Thyroid gland (tissue), 4 donors: Measurements from ENCODE around the gene SCAMP4. TPM values are rescaled to one million over a fixed set of nuclear protein-coding genes. Genes with fewer than 3 reads are reported as not detected.

Experiments used
- DNase-seq, 2 donors: peaks; one replicate each; pipeline ENCODE4 v3.0.0-alpha.2; 2019
- H3K27ac ChIP-seq, 3 donors: fragments of 200-600 bp; sonication (generic); 1 replicate in 2 of 3; 2 replicates in 1 of 3; pipeline ENCODE4 v1.5.1; 2016 to 2019; ENCODE audit warnings: mild to moderate bottlenecking in 1 of 3, moderate library complexity in 1 of 3
- H3K27me3 ChIP-seq: fragments of 200-600 bp; sonication (generic); one replicate; pipeline ENCODE4 v1.5.1; 2019
- H3K36me3 ChIP-seq, 2 donors: fragments of 200-600 bp; sonication (generic); one replicate each; pipeline ENCODE4 v1.5.1; 2016 to 2019
- H3K4me1 ChIP-seq, 2 donors: fragments of 200-600 bp; sonication (generic); one replicate each; pipeline ENCODE4 v1.5.1; 2017 to 2019
- H3K4me3 ChIP-seq, 3 donors: fragments of 200-600 bp; sonication (generic); replicated peaks in 1 of 3; 1 replicate in 2 of 3; 2 replicates in 1 of 3; pipeline ENCODE4 v1.5.1; 2016; ENCODE audit warnings: mild to moderate bottlenecking in 1 of 3
- H3K9me3 ChIP-seq: fragments of 200-600 bp; sonication (generic); one replicate; pipeline ENCODE4 v1.5.1; 2017
- POLR2A ChIP-seq, 2 donors: fragments of 450-650 bp; IDR thresholded peaks; one replicate each; pipeline ENCODE4 v1.6.1; 2017; ENCODE audit warnings: antibody characterized with exemption in 2 of 2, mild to moderate bottlenecking in 2 of 2, moderate library complexity in 1 of 2
- WGBS, 2 donors: methylation state at CpG; one replicate each; pipeline ENCODE4 v1.1.5; 2017; 5-methylcytosine and 5-hydroxymethylcytosine counted together
- intact Hi-C: fragments of 100-400 bp; cut with DNase I; formaldehyde crosslinking; loops from one replicate; pipeline ENCODE4 v1.15.1; 2023
- total RNA-seq, 4 donors: library from RNA; depleted of rRNA; stranded (reverse); fragments of >200 nt; gene quantifications; one replicate each; pipeline ENCODE4 v1.2.3, GENCODE V29; 2016
- TF ChIP-seq, protein P1 (sequence below), 6 experiments: fragments of 200-600 bp in 3 of 6; fragments of 450-650 bp in 3 of 6; sonication (generic) in 3 of 6; IDR thresholded peaks; one replicate each; pipeline ENCODE4 v1.5.1; 2016 to 2019; ENCODE audit warnings: antibody characterized with exemption in 6 of 6, mild to moderate bottlenecking in 2 of 6, inconsistent platforms in 1 of 6, moderate library complexity in 1 of 6

SCAMP4 gene
- total RNA-seq, 4 donors from 2014 or later: 69.5 to 269 (median 137) TPM

DNA sequence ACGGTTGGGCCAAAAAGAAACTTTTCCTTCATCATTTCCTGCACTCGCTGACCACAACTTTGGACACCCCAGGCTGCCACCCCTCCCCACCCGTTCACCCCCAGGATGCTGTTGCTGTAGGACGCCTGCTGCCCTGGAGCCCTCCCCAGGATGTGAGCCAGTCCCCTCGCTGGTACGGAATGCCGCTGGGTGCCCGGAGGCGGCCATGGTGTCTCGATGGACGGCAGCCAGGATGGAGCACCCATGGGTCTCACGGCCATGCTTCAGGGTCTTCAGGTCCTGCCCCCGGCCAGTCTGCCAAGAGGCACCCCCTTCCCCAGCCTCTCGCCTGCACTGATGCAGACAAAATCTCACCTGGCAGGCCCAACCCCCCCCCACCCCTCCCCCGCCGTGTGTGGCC, 20.3 kb downstream of the SCAMP4 start:
- H3K27me3 ChIP-seq: no peaks in the 10 kb centered on the region
- H3K36me3 ChIP-seq: peaks cover 25 to 28% of the 10 kb centered on the region in 2 donors
- 92 to 93% methylated on average over 15 to 16 of the region's 16 CpGs for WGBS, 2 donors
- H3K4me3 ChIP-seq: no peak overlapping the region
- TF ChIP-seq, protein P1, sequence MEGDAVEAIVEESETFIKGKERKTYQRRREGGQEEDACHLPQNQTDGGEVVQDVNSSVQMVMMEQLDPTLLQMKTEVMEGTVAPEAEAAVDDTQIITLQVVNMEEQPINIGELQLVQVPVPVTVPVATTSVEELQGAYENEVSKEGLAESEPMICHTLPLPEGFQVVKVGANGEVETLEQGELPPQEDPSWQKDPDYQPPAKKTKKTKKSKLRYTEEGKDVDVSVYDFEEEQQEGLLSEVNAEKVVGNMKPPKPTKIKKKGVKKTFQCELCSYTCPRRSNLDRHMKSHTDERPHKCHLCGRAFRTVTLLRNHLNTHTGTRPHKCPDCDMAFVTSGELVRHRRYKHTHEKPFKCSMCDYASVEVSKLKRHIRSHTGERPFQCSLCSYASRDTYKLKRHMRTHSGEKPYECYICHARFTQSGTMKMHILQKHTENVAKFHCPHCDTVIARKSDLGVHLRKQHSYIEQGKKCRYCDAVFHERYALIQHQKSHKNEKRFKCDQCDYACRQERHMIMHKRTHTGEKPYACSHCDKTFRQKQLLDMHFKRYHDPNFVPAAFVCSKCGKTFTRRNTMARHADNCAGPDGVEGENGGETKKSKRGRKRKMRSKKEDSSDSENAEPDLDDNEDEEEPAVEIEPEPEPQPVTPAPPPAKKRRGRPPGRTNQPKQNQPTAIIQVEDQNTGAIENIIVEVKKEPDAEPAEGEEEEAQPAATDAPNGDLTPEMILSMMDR (IDR thresholded peaks at IDR 0.05): no peak
- TF ChIP-seq POLR2A (IDR thresholded peaks at IDR 0.05): no peak
- intact Hi-C loops: loop anchor here (5.0 kb wide), 1 partner anchor 142 kb away; no protein-coding TSS in a partner anchor
- no peak overlapping the region for H3K27ac ChIP-seq
- no peaks in the 10 kb centered on the region for H3K9me3 ChIP-seq
- peaks cover 5 to 10% of the 10 kb centered on the region in 2 donors for H3K4me1 ChIP-seq
- DNase-seq: no peak

DNA sequence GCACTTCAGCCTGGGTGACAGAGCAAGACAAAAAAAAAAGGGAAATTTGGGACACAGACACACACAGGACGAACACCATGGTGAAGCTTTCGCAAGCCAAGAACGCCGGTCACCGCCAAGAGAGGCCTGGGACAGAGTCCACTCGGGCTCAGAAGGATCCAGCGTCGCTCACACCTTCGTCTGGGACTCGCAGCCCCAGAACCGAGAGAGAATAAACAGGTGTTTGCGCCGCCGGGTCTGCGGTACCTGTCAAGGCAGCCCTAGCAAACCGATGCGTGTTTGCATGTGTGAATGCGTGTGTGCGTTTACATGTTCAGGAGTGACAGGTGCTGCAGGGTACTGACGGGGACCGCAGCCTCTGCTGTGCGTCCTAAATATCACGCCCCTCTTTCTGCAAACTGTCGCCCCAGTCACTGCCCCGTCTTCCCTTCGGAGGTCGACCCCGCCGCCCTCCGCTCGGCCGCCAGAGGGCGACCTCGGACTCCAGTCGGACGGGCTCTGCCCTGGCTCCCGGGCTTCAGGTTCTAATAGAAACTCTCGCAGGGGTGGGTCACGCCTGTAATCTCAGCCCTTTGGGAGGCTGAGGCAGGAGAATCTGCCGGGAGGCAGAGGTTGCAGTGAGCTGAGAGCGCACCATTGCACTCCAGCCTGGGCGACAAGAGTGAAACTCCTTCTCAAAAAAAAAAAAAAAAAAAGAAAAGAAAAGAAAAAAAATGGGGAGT, 24.0 kb downstream of the SCAMP4 start:
- H3K9me3 ChIP-seq: no peaks in the 10 kb centered on the region
- intact Hi-C loops: loop anchor here (5.0 kb wide), 1 partner anchor 138 kb away; no protein-coding TSS in a partner anchor
- peaks cover 4 to 6% of the 10 kb centered on the region in 2 donors for H3K36me3 ChIP-seq
- WGBS, 2 donors: 24 to 25% methylated on average over 11 to 18 of the region's 42 CpGs
- H3K4me1 ChIP-seq: peaks cover 5 to 10% of the 10 kb centered on the region in 2 donors
- no peaks in the 10 kb centered on the region for H3K27me3 ChIP-seq
- peak; percentile 79 to 80 for DNase-seq
- TF ChIP-seq, protein P1 (IDR thresholded peaks at IDR 0.05): peak; percentile 69 to 94 (median 80)
- TF ChIP-seq POLR2A (IDR thresholded peaks at IDR 0.05): no peak
- no peak overlapping the region for H3K4me3 ChIP-seq
- H3K27ac ChIP-seq: no peak overlapping the region

- TF ChIP-seq POLR2A (IDR thresholded peaks at IDR 0.05): no peak
- TF ChIP-seq, protein P1 (IDR thresholded peaks at IDR 0.05): no peak
- Histone ChIP-seq H3K27ac (no peak overlapping the region), H3K4me1 (peaks cover 5 to 10% of the 10 kb centered on the region in 2 donors), H3K9me3 (no peaks in the 10 kb centered on the region), H3K36me3 (no peaks in the 10 kb centered on the region), H3K4me3 (no peak overlapping the region), H3K27me3 (no peaks in the 10 kb centered on the region)
- WGBS, 2 donors: 86 to 93% methylated on average over 1 of the region's 1 CpG
- intact Hi-C loops: no loop called here
- DNase-seq: no peak
Observed at GRCh38 chr19:1931445-1931844, 26.2 kb downstream of the SCAMP4 start.

DNA sequence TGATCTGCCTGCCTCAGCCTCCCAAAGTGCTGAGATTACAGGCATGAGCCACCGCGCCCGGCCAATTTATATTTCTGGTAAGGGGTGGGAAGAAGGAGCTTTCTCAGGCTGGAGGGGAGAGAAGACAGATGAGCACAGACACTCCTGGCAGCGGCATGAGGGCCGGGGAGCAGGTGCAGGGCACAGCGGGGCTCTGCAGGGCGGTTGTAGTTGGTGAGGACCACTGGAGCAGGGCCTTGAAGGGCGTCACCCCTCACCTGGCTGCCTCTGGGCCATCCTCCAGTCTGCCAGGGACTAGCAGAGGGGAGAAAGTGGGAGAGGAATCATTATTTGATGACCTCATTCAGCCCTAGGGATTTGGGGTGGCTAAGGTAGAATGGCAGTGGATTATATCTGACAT, 27.2 kb downstream of the SCAMP4 start:
- peaks cover 5 to 10% of the 10 kb centered on the region in 2 donors for H3K4me1 ChIP-seq
- intact Hi-C loops: no loop called here
- DNase-seq: no peak
- H3K36me3 ChIP-seq: no peaks in the 10 kb centered on the region
- no peak overlapping the region for H3K4me3 ChIP-seq
- WGBS, 2 donors: 84% methylated on average over 8 of the region's 8 CpGs
- H3K27me3 ChIP-seq: no peaks in the 10 kb centered on the region
- TF ChIP-seq POLR2A (IDR thresholded peaks at IDR 0.05): no peak
- TF ChIP-seq, protein P1 (IDR thresholded peaks at IDR 0.05): no peak
- no peak overlapping the region for H3K27ac ChIP-seq
- H3K9me3 ChIP-seq: no peaks in the 10 kb centered on the region

DNA sequence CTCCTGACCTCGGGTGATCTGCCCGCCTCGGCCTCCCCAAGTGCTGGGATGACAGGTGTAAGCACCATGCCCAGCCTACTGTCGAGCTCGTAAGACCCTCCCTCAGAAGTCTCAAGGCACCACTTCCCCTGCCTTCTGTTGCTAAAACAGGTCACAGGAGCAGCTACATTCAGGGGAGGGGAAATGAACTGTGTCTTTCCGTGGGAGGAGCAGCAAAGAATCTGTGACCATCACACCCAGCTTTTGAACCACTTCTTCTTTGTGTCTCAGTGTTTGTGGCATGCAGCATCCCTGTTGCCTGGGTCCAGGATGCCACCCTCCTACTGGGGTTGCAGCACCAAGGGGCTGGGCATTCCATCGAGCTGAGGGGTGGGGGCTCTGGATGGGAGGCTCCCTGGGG, 28.0 kb downstream of the SCAMP4 start:
- TF ChIP-seq POLR2A (IDR thresholded peaks at IDR 0.05): no peak
- TF ChIP-seq, protein P1 (IDR thresholded peaks at IDR 0.05): no peak
- DNase-seq: no peak

More for the DNA sequence above, 28.0 kb downstream of the SCAMP4 start:
- peaks cover 5 to 10% of the 10 kb centered on the region in 2 donors for H3K4me1 ChIP-seq
- no peaks in the 10 kb centered on the region for H3K9me3 ChIP-seq
- intact Hi-C loops: no loop called here
- 59 to 75% methylated on average over 7 of the region's 7 CpGs for WGBS, 2 donors
- H3K27ac ChIP-seq: no peak overlapping the region
- no peak overlapping the region for H3K4me3 ChIP-seq
- H3K36me3 ChIP-seq: no peaks in the 10 kb centered on the region
- no peaks in the 10 kb centered on the region for H3K27me3 ChIP-seq
